ENCODE results near the gene DCAF4. TPM values are rescaled to one million over a fixed set of nuclear protein-coding genes. Genes with fewer than 3 reads are reported as not detected.

Gene DCAF4
- polyA plus RNA-seq, 1 donor from 2014 or later, result 16.5 TPM

DNA sequence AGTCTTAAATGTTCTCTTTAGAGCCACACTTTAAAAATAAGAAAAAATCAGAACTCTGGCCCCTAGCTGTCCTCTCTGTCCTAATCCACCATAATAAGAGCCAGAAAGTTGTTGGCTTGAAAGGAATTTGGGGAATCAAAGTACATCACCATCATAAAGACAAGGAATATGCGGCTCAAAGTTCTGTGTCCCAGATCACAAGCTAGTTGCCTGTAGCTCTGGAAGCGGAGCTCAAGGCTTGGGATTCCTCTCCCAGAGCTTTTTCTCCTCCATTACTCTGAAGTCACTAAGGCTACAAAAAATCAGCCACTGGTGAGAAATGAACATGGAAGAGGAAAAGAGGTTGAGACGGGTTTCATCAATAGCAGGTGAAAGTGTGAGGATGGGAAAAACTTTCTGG is 38.8 kb upstream of the DCAF4 start:
- TF ChIP-seq EP300 (conservative IDR thresholded peaks at IDR 0.05; ENCODE audit: poor library complexity, severe bottlenecking) (no peak), POLR2AphosphoS5 (IDR thresholded peaks at IDR 0.05) (no peak), TAF1 (IDR thresholded peaks at IDR 0.05; ENCODE audit: low read depth) (no peak), RAD21 (conservative IDR thresholded peaks at IDR 0.05) (no peak), MXI1 (conservative IDR thresholded peaks at IDR 0.05; ENCODE audit: poor library complexity, severe bottlenecking) (no peak), SMC3 (conservative IDR thresholded peaks at IDR 0.05; ENCODE audit: poor library complexity) (no peak), EZH2 (IDR thresholded peaks at IDR 0.05; ENCODE audit: borderline replicate concordance, insufficient read depth, low read length, poor library complexity, severe bottlenecking) (no peak)
- TF ChIP-seq, protein P1, sequence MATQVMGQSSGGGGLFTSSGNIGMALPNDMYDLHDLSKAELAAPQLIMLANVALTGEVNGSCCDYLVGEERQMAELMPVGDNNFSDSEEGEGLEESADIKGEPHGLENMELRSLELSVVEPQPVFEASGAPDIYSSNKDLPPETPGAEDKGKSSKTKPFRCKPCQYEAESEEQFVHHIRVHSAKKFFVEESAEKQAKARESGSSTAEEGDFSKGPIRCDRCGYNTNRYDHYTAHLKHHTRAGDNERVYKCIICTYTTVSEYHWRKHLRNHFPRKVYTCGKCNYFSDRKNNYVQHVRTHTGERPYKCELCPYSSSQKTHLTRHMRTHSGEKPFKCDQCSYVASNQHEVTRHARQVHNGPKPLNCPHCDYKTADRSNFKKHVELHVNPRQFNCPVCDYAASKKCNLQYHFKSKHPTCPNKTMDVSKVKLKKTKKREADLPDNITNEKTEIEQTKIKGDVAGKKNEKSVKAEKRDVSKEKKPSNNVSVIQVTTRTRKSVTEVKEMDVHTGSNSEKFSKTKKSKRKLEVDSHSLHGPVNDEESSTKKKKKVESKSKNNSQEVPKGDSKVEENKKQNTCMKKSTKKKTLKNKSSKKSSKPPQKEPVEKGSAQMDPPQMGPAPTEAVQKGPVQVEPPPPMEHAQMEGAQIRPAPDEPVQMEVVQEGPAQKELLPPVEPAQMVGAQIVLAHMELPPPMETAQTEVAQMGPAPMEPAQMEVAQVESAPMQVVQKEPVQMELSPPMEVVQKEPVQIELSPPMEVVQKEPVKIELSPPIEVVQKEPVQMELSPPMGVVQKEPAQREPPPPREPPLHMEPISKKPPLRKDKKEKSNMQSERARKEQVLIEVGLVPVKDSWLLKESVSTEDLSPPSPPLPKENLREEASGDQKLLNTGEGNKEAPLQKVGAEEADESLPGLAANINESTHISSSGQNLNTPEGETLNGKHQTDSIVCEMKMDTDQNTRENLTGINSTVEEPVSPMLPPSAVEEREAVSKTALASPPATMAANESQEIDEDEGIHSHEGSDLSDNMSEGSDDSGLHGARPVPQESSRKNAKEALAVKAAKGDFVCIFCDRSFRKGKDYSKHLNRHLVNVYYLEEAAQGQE (IDR thresholded peaks at IDR 0.05; ENCODE audit: borderline replicate concordance), result no peak
- TF ChIP-seq, protein P2, sequence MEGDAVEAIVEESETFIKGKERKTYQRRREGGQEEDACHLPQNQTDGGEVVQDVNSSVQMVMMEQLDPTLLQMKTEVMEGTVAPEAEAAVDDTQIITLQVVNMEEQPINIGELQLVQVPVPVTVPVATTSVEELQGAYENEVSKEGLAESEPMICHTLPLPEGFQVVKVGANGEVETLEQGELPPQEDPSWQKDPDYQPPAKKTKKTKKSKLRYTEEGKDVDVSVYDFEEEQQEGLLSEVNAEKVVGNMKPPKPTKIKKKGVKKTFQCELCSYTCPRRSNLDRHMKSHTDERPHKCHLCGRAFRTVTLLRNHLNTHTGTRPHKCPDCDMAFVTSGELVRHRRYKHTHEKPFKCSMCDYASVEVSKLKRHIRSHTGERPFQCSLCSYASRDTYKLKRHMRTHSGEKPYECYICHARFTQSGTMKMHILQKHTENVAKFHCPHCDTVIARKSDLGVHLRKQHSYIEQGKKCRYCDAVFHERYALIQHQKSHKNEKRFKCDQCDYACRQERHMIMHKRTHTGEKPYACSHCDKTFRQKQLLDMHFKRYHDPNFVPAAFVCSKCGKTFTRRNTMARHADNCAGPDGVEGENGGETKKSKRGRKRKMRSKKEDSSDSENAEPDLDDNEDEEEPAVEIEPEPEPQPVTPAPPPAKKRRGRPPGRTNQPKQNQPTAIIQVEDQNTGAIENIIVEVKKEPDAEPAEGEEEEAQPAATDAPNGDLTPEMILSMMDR (IDR thresholded peaks at IDR 0.05; ENCODE audit: poor library complexity, severe bottlenecking), result no peak
- H3K79me2 ChIP-seq (replicated peaks; ENCODE audit: insufficient read depth, low read length), result peaks cover 11% of the 10 kb centered on the region

DNA sequence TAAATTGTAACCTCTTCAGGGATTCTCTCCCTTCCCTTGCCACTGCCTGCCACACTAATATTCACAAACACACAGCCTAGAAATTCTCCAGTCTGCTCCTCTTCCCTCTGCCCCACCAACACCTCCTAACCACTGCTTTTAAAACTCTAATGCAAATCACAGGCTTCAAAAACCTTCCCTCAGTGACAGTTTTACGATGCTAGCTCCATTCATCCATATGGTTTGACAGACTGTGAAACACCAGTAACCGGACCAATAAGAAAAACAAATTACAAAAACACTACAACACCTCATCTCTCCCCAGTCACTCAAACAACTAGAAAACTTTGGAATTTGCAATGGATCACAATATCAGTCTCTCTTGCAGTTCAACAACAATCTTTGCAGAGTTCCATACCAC is 38.1 kb upstream of the DCAF4 start:
- Histone ChIP-seq H3K27me3 (ENCODE audit: insufficient read depth, low read depth, low read length) (peaks cover 38% of the 10 kb centered on the region), H3F3A (ENCODE audit: insufficient read depth, low read length, poor library complexity, severe bottlenecking) (no peaks in the 10 kb centered on the region), H3K36me3 (ENCODE audit: insufficient read depth, low read length) (no peaks in the 10 kb centered on the region), H3K27ac (ENCODE audit: low read length) (no peak overlapping the region), H2AFZ (ENCODE audit: low read depth, low read length) (no peak overlapping the region), H4K20me1 (ENCODE audit: insufficient read depth) (no peaks in the 10 kb centered on the region), H3K9me3 (ENCODE audit: low read length) (no peaks in the 10 kb centered on the region), H3K4me3 (ENCODE audit: low read length) (no peak overlapping the region), H3K79me2 (replicated peaks; ENCODE audit: insufficient read depth, low read length) (peaks cover 11% of the 10 kb centered on the region), H3K9ac (ENCODE audit: low read length) (no peak overlapping the region), H3K4me2 (ENCODE audit: low read length) (no peak overlapping the region), H3K9me2 (ENCODE audit: insufficient read depth, low read length) (no peaks in the 10 kb centered on the region)
- TF ChIP-seq EZH2 (IDR thresholded peaks at IDR 0.05; ENCODE audit: borderline replicate concordance, insufficient read depth, low read length, poor library complexity, severe bottlenecking) (no peak), MXI1 (conservative IDR thresholded peaks at IDR 0.05; ENCODE audit: poor library complexity, severe bottlenecking) (no peak), RAD21 (conservative IDR thresholded peaks at IDR 0.05) (no peak), POLR2AphosphoS5 (IDR thresholded peaks at IDR 0.05) (no peak), EP300 (conservative IDR thresholded peaks at IDR 0.05; ENCODE audit: poor library complexity, severe bottlenecking) (no peak), SMC3 (conservative IDR thresholded peaks at IDR 0.05; ENCODE audit: poor library complexity) (no peak), TAF1 (IDR thresholded peaks at IDR 0.05; ENCODE audit: low read depth) (no peak)
- TF ChIP-seq, protein P2 (IDR thresholded peaks at IDR 0.05; ENCODE audit: poor library complexity, severe bottlenecking), result no peak
- TF ChIP-seq, protein P1 (IDR thresholded peaks at IDR 0.05; ENCODE audit: borderline replicate concordance), result no peak

More for the DNA sequence above, 38.8 kb upstream of the DCAF4 start:
- Histone ChIP-seq H3K4me2 (ENCODE audit: low read length) (no peak overlapping the region), H3F3A (ENCODE audit: insufficient read depth, low read length, poor library complexity, severe bottlenecking) (no peaks in the 10 kb centered on the region), H3K27ac (ENCODE audit: low read length) (no peak overlapping the region), H3K36me3 (ENCODE audit: insufficient read depth, low read length) (no peaks in the 10 kb centered on the region), H3K4me3 (ENCODE audit: low read length) (no peak overlapping the region), H3K27me3 (ENCODE audit: insufficient read depth, low read depth, low read length) (peaks cover 31% of the 10 kb centered on the region), H3K9me2 (ENCODE audit: insufficient read depth, low read length) (no peaks in the 10 kb centered on the region), H3K9me3 (ENCODE audit: low read length) (no peaks in the 10 kb centered on the region), H3K9ac (ENCODE audit: low read length) (no peak overlapping the region), H2AFZ (ENCODE audit: low read depth, low read length) (no peak overlapping the region), H4K20me1 (ENCODE audit: insufficient read depth) (no peaks in the 10 kb centered on the region)

Data from neural cell (in vitro differentiated cells).